CD4-positive, alpha-beta memory T cell (primary cell): ENCODE results near the gene C1orf159. TPM values are rescaled to one million over a fixed set of nuclear protein-coding genes. Genes with fewer than 3 reads are reported as not detected.
"Not testable (repeated sequence)": the region's sequence is repeated elsewhere in the genome, so short reads cannot be mapped to it uniquely, and the experiment has no call there.

Experiments
- CTCF ChIA-PET: fragments of 350-600 bp; sonication (Branson Sonifier 250); formaldehyde crosslinking; loops from one replicate; lab custom pipeline; 2021; ENCODE audit warnings: inconsistent platforms; ENCODE audit not compliant: partially characterized antibody; lab: Charles Lee
- POLR2A ChIA-PET: fragments of 350-600 bp; sonication (Branson Sonifier 250); formaldehyde crosslinking; loops from one replicate; lab custom pipeline; 2021; ENCODE audit not compliant: partially characterized antibody; lab: Charles Lee
- DNase-seq, 5 donors: peaks; one replicate each; pipeline versions ENCODE4 v3.0.0 to v3.0.0-alpha.2; 2020 to 2022; ENCODE audit warnings: mixed read lengths in 1 of 5
- H3K27ac ChIP-seq: one replicate; pipeline ENCODE4 v1.7.0; 2013; ENCODE audit warnings: low read depth, low read length
- H3K27me3 ChIP-seq: 2 replicates; pipeline ENCODE4 v1.7.0; 2013; ENCODE audit warnings: mild to moderate bottlenecking, low read length, moderate library complexity; ENCODE audit not compliant: insufficient read depth
- H3K36me3 ChIP-seq: 2 replicates; pipeline ENCODE4 v1.7.0; 2013; ENCODE audit warnings: mild to moderate bottlenecking, low read length, moderate library complexity; ENCODE audit not compliant: insufficient read depth
- H3K4me1 ChIP-seq: 2 replicates; pipeline ENCODE4 v1.7.0; 2013; ENCODE audit warnings: mild to moderate bottlenecking, low read length, moderate library complexity; ENCODE audit not compliant: insufficient read depth
- H3K4me3 ChIP-seq, 2 donors: one replicate each; pipeline ENCODE4 v1.7.0; 2013; ENCODE audit warnings: low read length in 2 of 2, mild to moderate bottlenecking in 1 of 2
- H3K9me3 ChIP-seq, 2 donors: one replicate each; pipeline ENCODE4 v1.7.0; 2013; ENCODE audit warnings: low read length in 2 of 2, control low read depth in 1 of 2; ENCODE audit not compliant: control insufficient read depth in 1 of 2
- H3K27ac Mint-ChIP-seq, 7 donors: one replicate each; pipeline ENCODE4 v1.8.0; 2020 to 2021; ENCODE audit warnings: mixed read lengths in 7 of 7, mild to moderate bottlenecking in 6 of 7, inconsistent platforms in 3 of 7, moderate library complexity in 3 of 7
- H3K27me3 Mint-ChIP-seq, 2 donors: one replicate each; pipeline ENCODE4 v1.8.0; 2020 to 2021; ENCODE audit warnings: mixed read lengths in 2 of 2
- H3K36me3 Mint-ChIP-seq, 2 donors: one replicate each; pipeline ENCODE4 v1.8.0; 2020 to 2021; ENCODE audit warnings: mixed read lengths in 2 of 2, inconsistent platforms in 1 of 2, mild to moderate bottlenecking in 1 of 2
- H3K4me1 Mint-ChIP-seq, 4 donors: one replicate each; pipeline ENCODE4 v1.8.0; 2020 to 2021; ENCODE audit warnings: mixed read lengths in 4 of 4, mild to moderate bottlenecking in 1 of 4
- H3K4me3 Mint-ChIP-seq, 8 donors: one replicate each; pipeline ENCODE4 v1.8.0; 2020 to 2021; ENCODE audit warnings: mixed read lengths in 8 of 8, mild to moderate bottlenecking in 7 of 8, moderate library complexity in 6 of 8, inconsistent platforms in 3 of 8
- H3K9me3 Mint-ChIP-seq, 8 donors: one replicate each; pipeline ENCODE4 v1.8.0; 2020 to 2021; ENCODE audit warnings: mixed read lengths in 8 of 8, mild to moderate bottlenecking in 5 of 8, inconsistent platforms in 3 of 8, moderate library complexity in 1 of 8
- intact Hi-C: fragments of 100-400 bp; cut with micrococcal nuclease; formaldehyde crosslinking; loops from one replicate; pipeline ENCODE4 v1.15.1; 2023
- polyA plus RNA-seq, 2 donors: library from polyadenylated mRNA; unstranded; fragments of 300-500 nt; fragmentation: Illumina TruSeq; gene quantifications; one replicate each; pipeline ENCODE4 v1.2.3, GENCODE V29; 2021
- total RNA-seq, 2 experiments: library from RNA; stranded (reverse); gene quantifications; one replicate each; pipeline ENCODE4 v1.2.3, GENCODE V29; 2021

Gene C1orf159
- total and polyA plus RNA-seq, 4 experiments from 2014 or later, result 3.8 to 15.1 (median 11.5) TPM

GRCh38 chr1:1066403-1067283 is 49.2 kb downstream of the C1orf159 start:
- intact Hi-C loops, result no loop called here
- Mint-ChIP-seq H3K27me3 (peaks cover 2 to 5% of the 10 kb centered on the region in 2 donors), H3K4me1 (peaks cover 0 to 11% (median 3%) of the 10 kb centered on the region in 4 donors), H3K36me3 (no peaks in the 10 kb centered on the region), H3K27ac (peak overlapping the region in 1 of 7 donors; percentile 75), H3K9me3 (peaks cover 0 to 2% (median 0%) of the 10 kb centered on the region in 8 donors), H3K4me3 (peak overlapping the region in 4 of 8 donors; percentile 21 to 63 (median 42))
- no peak overlapping the region for H3K4me3 ChIP-seq
- no peaks in the 10 kb centered on the region for H3K36me3 ChIP-seq
- CTCF ChIA-PET, result interaction anchor here (1.1 to 5.0 kb wide), 2 partner anchors 10 to 83 kb away, joined by 3 to 65 read pairs; partner anchors contain the start of gene PERM1
- H3K27me3 ChIP-seq, result peaks cover 5% of the 10 kb centered on the region
- H3K4me1 ChIP-seq, result peaks cover 22% of the 10 kb centered on the region
- DNase-seq, result no peak
- H3K27ac ChIP-seq, result no peak overlapping the region
- no peaks in the 10 kb centered on the region for H3K9me3 ChIP-seq
- POLR2A ChIA-PET, result no interaction called here

- H3K36me3 Mint-ChIP-seq, H3K9me3 ChIP-seq, H3K9me3 Mint-ChIP-seq, H3K27ac ChIP-seq, H3K4me3 ChIP-seq, intact Hi-C loops, H3K36me3 ChIP-seq, DNase-seq, H3K4me3 Mint-ChIP-seq: not testable (repeated sequence)
- Histone ChIP-seq H3K4me1 (peaks cover 22% of the 10 kb centered on the region), H3K27me3 (peaks cover 11% of the 10 kb centered on the region)
- ChIA-PET CTCF (interaction anchor here (1.1 to 5.0 kb wide), 2 partner anchors 9 to 82 kb away, joined by 3 to 65 read pairs; partner anchors contain the start of gene PERM1), POLR2A (interaction anchor here (0.8 kb wide), 1 partner anchor 47 kb away, joined by 5 read pairs; no protein-coding TSS in a partner anchor)
- Mint-ChIP-seq H3K27me3 (peaks cover 2 to 11% of the 10 kb centered on the region in 2 donors), H3K4me1 (peaks cover 0 to 11% (median 3%) of the 10 kb centered on the region in 4 donors), H3K27ac (peak overlapping the region in 2 of 7 donors; percentile 36 to 75)
Observed at GRCh38 chr1:1065940-1066304, 50.0 kb downstream of the C1orf159 start.

- POLR2A ChIA-PET, result interaction anchor here (0.8 kb wide), 1 partner anchor 46 kb away, joined by 5 read pairs; no protein-coding TSS in a partner anchor
Observed at GRCh38 chr1:1065265-1065939, 50.5 kb downstream of the C1orf159 start.

GRCh38 chr1:1063945-1064831 is 51.7 kb downstream of the C1orf159 start:
- Mint-ChIP-seq H3K27ac (peak overlapping the region in 2 of 7 donors; percentile 53 to 86), H3K36me3 (no peaks in the 10 kb centered on the region), H3K27me3 (peaks cover 5 to 15% of the 10 kb centered on the region in 2 donors), H3K4me3 (peak overlapping the region in 1 of 8 donors; percentile 52), H3K4me1 (peaks cover 0 to 11% (median 1%) of the 10 kb centered on the region in 4 donors), H3K9me3 (no peaks in the 10 kb centered on the region)
- ChIA-PET POLR2A (interaction anchor here (0.7 to 1.5 kb wide), 3 partner anchors 32 to 71 kb away, joined by 3 to 4 read pairs (median 3); no protein-coding TSS in a partner anchor), CTCF (interaction anchor here (0.7 to 5.0 kb wide), 13 partner anchors 25 to 97 kb away, joined by 3 to 65 read pairs (median 3); partner anchors contain the start of genes ISG15 and PERM1)
- Histone ChIP-seq H3K36me3 (no peaks in the 10 kb centered on the region), H3K9me3 (no peaks in the 10 kb centered on the region), H3K27ac (no peak overlapping the region), H3K27me3 (peaks cover 11% of the 10 kb centered on the region), H3K4me3 (no peak overlapping the region), H3K4me1 (peaks cover 27% of the 10 kb centered on the region)
- DNase-seq, result peak; percentile 65 to 95 (median 68)
- intact Hi-C loops, result loop anchor here (1.0 to 5.0 kb wide), 3 partner anchors 31 to 80 kb away; no protein-coding TSS in a partner anchor

More at GRCh38 chr1:1065265-1065939, 50.5 kb downstream of the C1orf159 start:
- Mint-ChIP-seq H3K9me3 (peaks cover 0 to 2% (median 0%) of the 10 kb centered on the region in 8 donors), H3K4me1 (peaks cover 0 to 11% (median 3%) of the 10 kb centered on the region in 4 donors), H3K27me3 (peaks cover 3 to 11% of the 10 kb centered on the region in 2 donors), H3K36me3 (no peaks in the 10 kb centered on the region), H3K4me3 (peak overlapping the region in 1 of 8 donors; percentile 4), H3K27ac (peak overlapping the region in 4 of 7 donors; percentile 36 to 86 (median 70))
- no peak for DNase-seq
- Histone ChIP-seq H3K4me1 (peaks cover 22% of the 10 kb centered on the region), H3K9me3 (no peaks in the 10 kb centered on the region), H3K36me3 (no peaks in the 10 kb centered on the region), H3K27me3 (peaks cover 11% of the 10 kb centered on the region), H3K4me3 (no peak overlapping the region), H3K27ac (no peak overlapping the region)
- CTCF ChIA-PET, result interaction anchor here (1.1 to 5.0 kb wide), 2 partner anchors 8 to 82 kb away, joined by 3 to 65 read pairs; partner anchors contain the start of gene PERM1
- intact Hi-C loops, result no loop called here

- H3K36me3 ChIP-seq, result no peaks in the 10 kb centered on the region
- Mint-ChIP-seq H3K27me3 (peaks cover 9 to 21% of the 10 kb centered on the region in 2 donors), H3K27ac (peak overlapping the region in 1 of 7 donors; percentile 86), H3K36me3 (no peaks in the 10 kb centered on the region), H3K4me3 (no peak overlapping the region), H3K4me1 (peaks cover 2 to 11% (median 6%) of the 10 kb centered on the region in 4 donors), H3K9me3 (no peaks in the 10 kb centered on the region)
- intact Hi-C loops, result loop anchor here (1.0 to 5.0 kb wide), 2 partner anchors 46 to 79 kb away; no protein-coding TSS in a partner anchor
- no peak overlapping the region for H3K4me3 ChIP-seq
- no peak for DNase-seq
- POLR2A ChIA-PET, result interaction anchor here (0.7 to 1.5 kb wide), 3 partner anchors 31 to 70 kb away, joined by 3 to 4 read pairs (median 3); no protein-coding TSS in a partner anchor
- CTCF ChIA-PET, result interaction anchor here (0.7 to 5.0 kb wide), 14 partner anchors 24 to 228 kb away, joined by 3 to 65 read pairs (median 3); partner anchors contain the start of genes ISG15 and PERM1
- H3K9me3 ChIP-seq, result no peaks in the 10 kb centered on the region
- peaks cover 11% of the 10 kb centered on the region for H3K27me3 ChIP-seq
- H3K27ac ChIP-seq, result no peak overlapping the region
- H3K4me1 ChIP-seq, result peaks cover 33% of the 10 kb centered on the region
Observed at GRCh38 chr1:1063261-1063944, 52.5 kb downstream of the C1orf159 start.
